Osteocyte (in vitro differentiated cells): ENCODE results near the gene ARHGAP12. TPM values are rescaled to one million over a fixed set of nuclear protein-coding genes. Genes with fewer than 3 reads are reported as not detected.
A peak's percentile ranks its signal among the peaks of the same experiment; 100 is the strongest.

Experiments used
- DNase-seq: peaks from one replicate; pipeline ENCODE4 v3.0.0; 2021; ENCODE audit warnings: mixed read lengths; ENCODE audit not compliant: unreplicated experiment; ENCODE audit errors: extremely low spot score
- H3K27ac Mint-ChIP-seq: one replicate; pipeline ENCODE4 v1.8.0; 2021; ENCODE audit warnings: mild to moderate bottlenecking, mixed read lengths; ENCODE audit not compliant: unreplicated experiment
- H3K27me3 Mint-ChIP-seq: one replicate; pipeline ENCODE4 v1.8.0; 2021; ENCODE audit warnings: mixed read lengths; ENCODE audit not compliant: unreplicated experiment
- H3K36me3 Mint-ChIP-seq: one replicate; pipeline ENCODE4 v1.8.0; 2021; ENCODE audit warnings: mixed read lengths; ENCODE audit not compliant: unreplicated experiment
- H3K4me1 Mint-ChIP-seq: one replicate; pipeline ENCODE4 v1.8.0; 2021; ENCODE audit warnings: mixed read lengths; ENCODE audit not compliant: unreplicated experiment
- H3K4me3 Mint-ChIP-seq: one replicate; pipeline ENCODE4 v1.8.0; 2021; ENCODE audit warnings: mild to moderate bottlenecking, moderate library complexity, mixed read lengths; ENCODE audit not compliant: unreplicated experiment
- H3K9me3 Mint-ChIP-seq: one replicate; pipeline ENCODE4 v1.8.0; 2021; ENCODE audit warnings: mixed read lengths; ENCODE audit not compliant: unreplicated experiment
- total RNA-seq: library from RNA; stranded (reverse); gene quantifications from 2 replicates; pipeline ENCODE4 v1.2.1, GENCODE V29; 2021
- TF ChIP-seq, protein P1 (sequence below): fragments of 200-600 bp; sonication (generic); IDR thresholded peaks from 2 replicates; pipeline ENCODE4 v1.5.0; 2021; ENCODE audit warnings: antibody characterized with exemption, mild to moderate bottlenecking, moderate library complexity

The ARHGAP12 gene
- total RNA-seq, 1 donor from 2014 or later: 18.8 TPM

- TF ChIP-seq, protein P1, sequence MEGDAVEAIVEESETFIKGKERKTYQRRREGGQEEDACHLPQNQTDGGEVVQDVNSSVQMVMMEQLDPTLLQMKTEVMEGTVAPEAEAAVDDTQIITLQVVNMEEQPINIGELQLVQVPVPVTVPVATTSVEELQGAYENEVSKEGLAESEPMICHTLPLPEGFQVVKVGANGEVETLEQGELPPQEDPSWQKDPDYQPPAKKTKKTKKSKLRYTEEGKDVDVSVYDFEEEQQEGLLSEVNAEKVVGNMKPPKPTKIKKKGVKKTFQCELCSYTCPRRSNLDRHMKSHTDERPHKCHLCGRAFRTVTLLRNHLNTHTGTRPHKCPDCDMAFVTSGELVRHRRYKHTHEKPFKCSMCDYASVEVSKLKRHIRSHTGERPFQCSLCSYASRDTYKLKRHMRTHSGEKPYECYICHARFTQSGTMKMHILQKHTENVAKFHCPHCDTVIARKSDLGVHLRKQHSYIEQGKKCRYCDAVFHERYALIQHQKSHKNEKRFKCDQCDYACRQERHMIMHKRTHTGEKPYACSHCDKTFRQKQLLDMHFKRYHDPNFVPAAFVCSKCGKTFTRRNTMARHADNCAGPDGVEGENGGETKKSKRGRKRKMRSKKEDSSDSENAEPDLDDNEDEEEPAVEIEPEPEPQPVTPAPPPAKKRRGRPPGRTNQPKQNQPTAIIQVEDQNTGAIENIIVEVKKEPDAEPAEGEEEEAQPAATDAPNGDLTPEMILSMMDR: no peak
- Mint-ChIP-seq H3K27me3 (no peaks in the 10 kb centered on the region), H3K4me1 (peaks cover 13% of the 10 kb centered on the region), H3K27ac (peak overlapping the region; percentile 3), H3K36me3 (peaks cover 16% of the 10 kb centered on the region), H3K4me3 (no peak overlapping the region), H3K9me3 (no peaks in the 10 kb centered on the region)
- no peak for DNase-seq
Measured at GRCh38 chr10:31819391-31819820, 109.2 kb downstream of the ARHGAP12 start.

GRCh38 chr10:31816318-31816717 lies 112.3 kb downstream of the ARHGAP12 start:
- no peaks in the 10 kb centered on the region for H3K27me3 Mint-ChIP-seq
- peaks cover 13% of the 10 kb centered on the region for H3K4me1 Mint-ChIP-seq
- no peak overlapping the region for H3K4me3 Mint-ChIP-seq
- TF ChIP-seq, protein P1: no peak
- peak overlapping the region; percentile 2 for H3K27ac Mint-ChIP-seq
- no peaks in the 10 kb centered on the region for H3K9me3 Mint-ChIP-seq
- no peak for DNase-seq
- H3K36me3 Mint-ChIP-seq: peaks cover 18% of the 10 kb centered on the region

DNA sequence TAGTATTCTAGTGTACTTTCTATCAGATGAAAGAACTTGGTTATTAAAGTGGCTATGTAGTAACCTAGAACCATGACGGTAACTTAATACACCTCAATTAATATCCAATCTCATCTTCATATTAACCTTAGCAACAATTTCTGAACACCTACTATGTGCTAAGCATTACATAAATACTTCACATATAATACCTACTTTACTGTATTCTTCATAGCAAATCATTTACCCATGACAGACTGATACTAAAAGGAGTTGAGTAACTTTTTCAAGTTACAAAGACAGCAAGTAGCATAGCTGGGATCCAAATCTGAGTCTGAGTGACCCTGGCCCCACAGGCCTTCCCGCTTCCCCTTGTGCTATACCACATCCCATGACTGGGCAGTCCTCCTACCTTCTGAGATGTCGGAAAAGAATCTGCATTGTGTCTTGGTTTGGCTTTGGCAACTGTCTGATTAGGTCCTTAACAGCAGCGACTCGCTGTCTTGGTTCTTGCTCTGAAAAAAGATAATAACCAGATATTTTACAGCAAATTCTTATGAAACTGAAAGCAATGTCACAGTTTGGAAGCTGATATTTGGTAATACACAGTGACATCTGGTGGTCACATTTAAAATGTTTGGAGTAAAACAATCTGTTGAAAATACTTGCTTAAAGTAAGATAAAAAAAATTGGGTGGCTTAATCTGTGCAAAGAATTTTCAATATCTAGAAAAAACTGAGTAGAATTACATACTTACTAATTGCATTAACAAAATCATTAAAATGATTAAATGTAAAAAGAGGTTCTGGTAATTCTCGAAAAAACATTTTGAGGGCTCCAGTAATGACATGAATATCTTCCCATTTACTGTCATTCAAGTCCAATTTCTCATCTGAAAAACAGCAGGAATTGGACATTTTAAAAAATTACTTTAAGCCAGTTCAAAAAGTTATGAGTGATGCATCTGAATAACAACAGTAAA lies 120.1 kb downstream of the ARHGAP12 start:
- no peaks in the 10 kb centered on the region for H3K9me3 Mint-ChIP-seq
- peak overlapping the region; percentile 92 for H3K27ac Mint-ChIP-seq
- DNase-seq: no peak
- H3K4me1 Mint-ChIP-seq: peaks cover 8% of the 10 kb centered on the region
- peak overlapping the region; percentile 59 for H3K4me3 Mint-ChIP-seq
- TF ChIP-seq, protein P1: peak; percentile 65
- H3K36me3 Mint-ChIP-seq: peaks cover 29% of the 10 kb centered on the region
- no peaks in the 10 kb centered on the region for H3K27me3 Mint-ChIP-seq

- H3K9me3 Mint-ChIP-seq: no peaks in the 10 kb centered on the region
- DNase-seq: no peak
- H3K27ac Mint-ChIP-seq: peak overlapping the region; percentile 41
- H3K4me3 Mint-ChIP-seq: no peak overlapping the region
- peaks cover 22% of the 10 kb centered on the region for H3K36me3 Mint-ChIP-seq
- TF ChIP-seq, protein P1: no peak
- H3K27me3 Mint-ChIP-seq: no peaks in the 10 kb centered on the region
- peaks cover 8% of the 10 kb centered on the region for H3K4me1 Mint-ChIP-seq
Measured at GRCh38 chr10:31804352-31804810, 124.2 kb downstream of the ARHGAP12 start.
